ENCODE measurements around the gene SEMA3B.
"Not testable (repeated sequence)": the region's sequence is repeated elsewhere in the genome, so short reads cannot be mapped to it uniquely, and the experiment has no call there.

SEMA3B gene

GRCh38 chr3:50244813-50245212 is 24.1 kb upstream of the SEMA3B start:
- H3K9me3 Mint-ChIP-seq, H3K27me3 Mint-ChIP-seq, DNase-seq: not testable (repeated sequence)
- Mint-ChIP-seq H3K36me3 (ENCODE audit: low read depth) (peaks cover 47% of the 10 kb centered on the region), H3K4me1 (ENCODE audit: low read depth) (peaks cover 87% of the 10 kb centered on the region), H3K27ac (peak overlapping the region; percentile 98), H3K4me3 (peak overlapping the region; percentile 76)

- H3K4me3 Mint-ChIP-seq, result peak overlapping the region; percentile 76
- peak overlapping the region; percentile 98 for H3K27ac Mint-ChIP-seq
- peaks cover 47% of the 10 kb centered on the region for H3K36me3 Mint-ChIP-seq (ENCODE audit: low read depth)
- H3K9me3 Mint-ChIP-seq, result no peaks in the 10 kb centered on the region
- peaks cover 87% of the 10 kb centered on the region for H3K4me1 Mint-ChIP-seq (ENCODE audit: low read depth)
- DNase-seq, result no peak
- no peaks in the 10 kb centered on the region for H3K27me3 Mint-ChIP-seq
Measured at GRCh38 chr3:50245251-50245745, 23.6 kb upstream of the SEMA3B start.

GRCh38 chr3:50245831-50246516 is 23.0 kb upstream of the SEMA3B start:
- Mint-ChIP-seq H3K4me3 (peak overlapping the region; percentile 76), H3K27me3 (no peaks in the 10 kb centered on the region), H3K27ac (peak overlapping the region; percentile 98), H3K36me3 (ENCODE audit: low read depth) (peaks cover 49% of the 10 kb centered on the region), H3K9me3 (no peaks in the 10 kb centered on the region), H3K4me1 (ENCODE audit: low read depth) (peaks cover 90% of the 10 kb centered on the region)
- peak; percentile 97 for DNase-seq

GRCh38 chr3:50246517-50246954 is 22.4 kb upstream of the SEMA3B start:
- Mint-ChIP-seq H3K9me3 (no peaks in the 10 kb centered on the region), H3K27ac (peak overlapping the region; percentile 98), H3K36me3 (ENCODE audit: low read depth) (peaks cover 51% of the 10 kb centered on the region), H3K27me3 (no peaks in the 10 kb centered on the region), H3K4me1 (ENCODE audit: low read depth) (peaks cover 90% of the 10 kb centered on the region), H3K4me3 (peak overlapping the region; percentile 76)
- DNase-seq, result peak; percentile 85

GRCh38 chr3:50248387-50248786 is 20.6 kb upstream of the SEMA3B start:
- H3K36me3 Mint-ChIP-seq (ENCODE audit: low read depth), result peaks cover 60% of the 10 kb centered on the region
- H3K9me3 Mint-ChIP-seq, result no peaks in the 10 kb centered on the region
- H3K27me3 Mint-ChIP-seq, result no peaks in the 10 kb centered on the region
- no peak overlapping the region for H3K4me3 Mint-ChIP-seq
- peaks cover 75% of the 10 kb centered on the region for H3K4me1 Mint-ChIP-seq (ENCODE audit: low read depth)
- H3K27ac Mint-ChIP-seq, result peak overlapping the region; percentile 98
- DNase-seq, result no peak

- no peak overlapping the region for H3K4me3 Mint-ChIP-seq
- no peaks in the 10 kb centered on the region for H3K9me3 Mint-ChIP-seq
- H3K27me3 Mint-ChIP-seq, result no peaks in the 10 kb centered on the region
- H3K36me3 Mint-ChIP-seq (ENCODE audit: low read depth), result peaks cover 61% of the 10 kb centered on the region
- H3K27ac Mint-ChIP-seq, result peak overlapping the region; percentile 98
- no peak for DNase-seq
- peaks cover 67% of the 10 kb centered on the region for H3K4me1 Mint-ChIP-seq (ENCODE audit: low read depth)
Measured at GRCh38 chr3:50249457-50249856, 19.5 kb upstream of the SEMA3B start.

- no peaks in the 10 kb centered on the region for H3K27me3 Mint-ChIP-seq
- peaks cover 57% of the 10 kb centered on the region for H3K4me1 Mint-ChIP-seq (ENCODE audit: low read depth)
- H3K27ac Mint-ChIP-seq, result peak overlapping the region; percentile 98
- H3K36me3 Mint-ChIP-seq (ENCODE audit: low read depth), result peaks cover 65% of the 10 kb centered on the region
- no peak overlapping the region for H3K4me3 Mint-ChIP-seq
- DNase-seq, result no peak
- H3K9me3 Mint-ChIP-seq, result no peaks in the 10 kb centered on the region
Measured at GRCh38 chr3:50250514-50250913, 18.4 kb upstream of the SEMA3B start.

GRCh38 chr3:50251220-50251619 is 17.7 kb upstream of the SEMA3B start:
- Mint-ChIP-seq H3K9me3 (no peaks in the 10 kb centered on the region), H3K4me1 (ENCODE audit: low read depth) (peaks cover 52% of the 10 kb centered on the region), H3K27ac (peak overlapping the region; percentile 98), H3K27me3 (no peaks in the 10 kb centered on the region), H3K36me3 (ENCODE audit: low read depth) (peaks cover 69% of the 10 kb centered on the region), H3K4me3 (no peak overlapping the region)
- DNase-seq, result peak; percentile 69

GRCh38 chr3:50254577-50255250 is 14.2 kb upstream of the SEMA3B start:
- peak overlapping the region; percentile 78 for H3K27ac Mint-ChIP-seq
- H3K9me3 Mint-ChIP-seq, result no peaks in the 10 kb centered on the region
- H3K4me1 Mint-ChIP-seq (ENCODE audit: low read depth), result peaks cover 25% of the 10 kb centered on the region
- H3K4me3 Mint-ChIP-seq, result no peak overlapping the region
- H3K36me3 Mint-ChIP-seq (ENCODE audit: low read depth), result peaks cover 91% of the 10 kb centered on the region
- H3K27me3 Mint-ChIP-seq, result no peaks in the 10 kb centered on the region
- DNase-seq, result no peak

- Mint-ChIP-seq H3K27ac (peak overlapping the region; percentile 44), H3K36me3 (ENCODE audit: low read depth) (peaks cover 86% of the 10 kb centered on the region), H3K27me3 (no peaks in the 10 kb centered on the region), H3K4me3 (no peak overlapping the region), H3K4me1 (ENCODE audit: low read depth) (peaks cover 22% of the 10 kb centered on the region), H3K9me3 (no peaks in the 10 kb centered on the region)
- no peak for DNase-seq
Measured at GRCh38 chr3:50255251-50255615, 13.7 kb upstream of the SEMA3B start.

GRCh38 chr3:50256978-50257890 is 11.7 kb upstream of the SEMA3B start:
- Mint-ChIP-seq H3K4me1 (ENCODE audit: low read depth) (peaks cover 8% of the 10 kb centered on the region), H3K27ac (no peak overlapping the region), H3K4me3 (no peak overlapping the region), H3K27me3 (no peaks in the 10 kb centered on the region), H3K36me3 (ENCODE audit: low read depth) (peaks cover 71% of the 10 kb centered on the region), H3K9me3 (no peaks in the 10 kb centered on the region)
- peak; percentile 65 for DNase-seq

GRCh38 chr3:50258029-50258680 is 10.8 kb upstream of the SEMA3B start:
- Mint-ChIP-seq H3K4me3 (no peak overlapping the region), H3K27ac (peak overlapping the region; percentile 22), H3K9me3 (no peaks in the 10 kb centered on the region), H3K27me3 (no peaks in the 10 kb centered on the region), H3K4me1 (ENCODE audit: low read depth) (peaks cover 8% of the 10 kb centered on the region), H3K36me3 (ENCODE audit: low read depth) (peaks cover 62% of the 10 kb centered on the region)
- DNase-seq, result no peak

GRCh38 chr3:50258979-50259378 is 10.0 kb upstream of the SEMA3B start:
- Mint-ChIP-seq H3K27ac (no peak overlapping the region), H3K4me3 (no peak overlapping the region), H3K4me1 (ENCODE audit: low read depth) (peaks cover 8% of the 10 kb centered on the region)

GRCh38 chr3:50259432-50260026 is 9.4 kb upstream of the SEMA3B start:
- peak overlapping the region; percentile 57 for H3K4me3 Mint-ChIP-seq
- H3K4me1 Mint-ChIP-seq (ENCODE audit: low read depth), result peaks cover 8% of the 10 kb centered on the region
- H3K27ac Mint-ChIP-seq, result peak overlapping the region; percentile 84
- no peak for DNase-seq
- peaks cover 50% of the 10 kb centered on the region for H3K36me3 Mint-ChIP-seq (ENCODE audit: low read depth)
- H3K9me3 Mint-ChIP-seq, result no peaks in the 10 kb centered on the region
- no peaks in the 10 kb centered on the region for H3K27me3 Mint-ChIP-seq

More at GRCh38 chr3:50258979-50259378, 10.0 kb upstream of the SEMA3B start:
- H3K27me3 Mint-ChIP-seq, result no peaks in the 10 kb centered on the region
- no peak for DNase-seq
- H3K9me3 Mint-ChIP-seq, result no peaks in the 10 kb centered on the region
- peaks cover 54% of the 10 kb centered on the region for H3K36me3 Mint-ChIP-seq (ENCODE audit: low read depth)
